B cell (primary cell): Measurements from ENCODE around the gene ZFYVE9. TPM values are rescaled to one million over a fixed set of nuclear protein-coding genes. Genes with fewer than 3 reads are reported as not detected.

ENCODE experiments used
- ATAC-seq: fragments of 200-7000 bp; cut with Tn5 transposase; one replicate; pipeline ENCODE4 v1.10.0; 2021; ENCODE audit warnings: low read depth, mild to moderate bottlenecking, moderate number of reproducible peaks, moderate library complexity
- CTCF ChIA-PET: fragments of 350-600 bp; sonication (Branson Sonifier 250); formaldehyde crosslinking; loops from one replicate; lab custom pipeline; 2021; ENCODE audit warnings: antibody characterized with exemption, inconsistent platforms; lab: Charles Lee
- POLR2A ChIA-PET: fragments of 350-600 bp; sonication (Branson Sonifier 250); formaldehyde crosslinking; loops from one replicate; lab custom pipeline; 2021; ENCODE audit warnings: antibody characterized with exemption; lab: Charles Lee
- DNase-seq: peaks from one replicate; pipeline ENCODE4 v3.0.0; 2013
- H2AFZ ChIP-seq: 2 replicates; pipeline ENCODE4 v1.6.1; 2012; ENCODE audit warnings: mild to moderate bottlenecking, low read depth, low read length; ENCODE audit not compliant: insufficient read depth, poor library complexity, severe bottlenecking
- H3K27ac ChIP-seq, 2 donors: 1 replicate in 1 of 2; 2 replicates in 1 of 2; pipeline ENCODE4 v1.5.1; 2012 to 2013; ENCODE audit warnings: low read length in 2 of 2, mild to moderate bottlenecking in 2 of 2, moderate library complexity in 1 of 2
- H3K27me3 ChIP-seq, 4 experiments: fragments of 200-600 bp in 1 of 4; sonication (generic) in 1 of 4; replicated peaks in 1 of 4; 1 replicate in 2 of 4; 2 replicates in 2 of 4; pipeline versions ENCODE4 v1.6.1 to v1.7.0; 2013 to 2016; ENCODE audit warnings: low read length in 3 of 4, mild to moderate bottlenecking in 2 of 4, mixed read lengths in 1 of 4, moderate library complexity in 1 of 4; ENCODE audit not compliant: insufficient read depth in 4 of 4, control insufficient read depth in 3 of 4; ENCODE audit errors: control extremely low read depth in 1 of 4
- H3K36me3 ChIP-seq, 2 experiments: replicated peaks in 1 of 2; 1 replicate in 1 of 2; 2 replicates in 1 of 2; pipeline versions ENCODE4 v1.6.1 to v1.7.1; 2013; ENCODE audit warnings: low read length in 1 of 2; ENCODE audit not compliant: insufficient read depth in 2 of 2, control insufficient read depth in 1 of 2; ENCODE audit errors: control extremely low read depth in 1 of 2, extremely low read depth in 1 of 2
- H3K4me1 ChIP-seq, 2 donors: fragments of 200-600 bp in 1 of 2; sonication (generic) in 1 of 2; 1 replicate in 1 of 2; 2 replicates in 1 of 2; pipeline versions ENCODE4 v1.5.1 to v1.6.1; 2013 to 2017; ENCODE audit warnings: low read length in 2 of 2; ENCODE audit not compliant: control insufficient read depth in 2 of 2, insufficient read depth in 2 of 2
- H3K4me2 ChIP-seq: replicated peaks from 2 replicates; pipeline ENCODE3; 2012; ENCODE audit warnings: mild to moderate bottlenecking, low read depth, low read length; ENCODE audit not compliant: poor library complexity, severe bottlenecking
- H3K4me3 ChIP-seq, 5 experiments: fragments of 200-600 bp in 1 of 5; sonication (generic) in 1 of 5; 1 replicate in 3 of 5; 2 replicates in 2 of 5; pipeline versions ENCODE4 v1.5.1 to v1.7.0; 2011 to 2016; ENCODE audit warnings: low read length in 4 of 5, mild to moderate bottlenecking in 4 of 5, low read depth in 2 of 5, control low read depth in 1 of 5, moderate library complexity in 1 of 5; ENCODE audit not compliant: insufficient read depth in 1 of 5; ENCODE audit errors: control extremely low read depth in 1 of 5, extremely low read depth in 1 of 5
- H3K79me2 ChIP-seq: fragments of 200-600 bp; sonication (generic); one replicate; pipeline ENCODE4 v1.6.0; 2016; ENCODE audit warnings: low read length; ENCODE audit not compliant: control insufficient read depth, insufficient read depth
- H3K9ac ChIP-seq: fragments of 200-600 bp; sonication (generic); 2 replicates; pipeline ENCODE4 v1.6.1; 2017; ENCODE audit warnings: mild to moderate bottlenecking, low read length, moderate library complexity
- H3K9me3 ChIP-seq, 3 donors: one replicate each; pipeline versions ENCODE4 v1.6.1 to v1.7.1; 2013; ENCODE audit warnings: low read length in 2 of 3; ENCODE audit not compliant: control insufficient read depth in 2 of 3, insufficient read depth in 1 of 3; ENCODE audit errors: control extremely low read depth in 1 of 3
- H4K20me1 ChIP-seq: 2 replicates; pipeline ENCODE4 v1.6.0; 2012; ENCODE audit warnings: mild to moderate bottlenecking, low read length; ENCODE audit not compliant: insufficient read depth, control insufficient read depth, poor library complexity, severe bottlenecking
- H3K27ac Mint-ChIP-seq: one replicate; pipeline ENCODE4 v1.8.0; 2021; ENCODE audit warnings: mixed read lengths
- H3K27me3 Mint-ChIP-seq: one replicate; pipeline ENCODE4 v1.8.0; 2021; ENCODE audit warnings: mixed read lengths
- H3K4me1 Mint-ChIP-seq: one replicate; pipeline ENCODE4 v1.8.0; 2021; ENCODE audit warnings: mixed read lengths
- H3K4me3 Mint-ChIP-seq: one replicate; pipeline ENCODE4 v1.8.0; 2021; ENCODE audit warnings: mixed read lengths
- H3K9me3 Mint-ChIP-seq: one replicate; pipeline ENCODE4 v1.8.0; 2022; ENCODE audit warnings: mixed read lengths; ENCODE audit not compliant: insufficient read depth
- CTCF ChIP-seq: fragments of 200-600 bp; IDR thresholded peaks from one replicate; pipeline ENCODE4 v1.8.0; 2022; ENCODE audit warnings: antibody characterized with exemption, mild to moderate bottlenecking
- EZH2 ChIP-seq: IDR thresholded peaks from 2 replicates; pipeline ENCODE4 v1.6.1; 2012; ENCODE audit warnings: borderline replicate concordance, low read depth, mild to moderate bottlenecking, moderate library complexity, low read length; ENCODE audit not compliant: insufficient read depth, poor library complexity, severe bottlenecking
- WGBS: methylation state at CpG from one replicate; pipeline ENCODE4 v1.1.5; 2013; ENCODE audit warnings: missing lambda C conversion rate; ENCODE audit not compliant: insufficient coverage; 5-methylcytosine and 5-hydroxymethylcytosine counted together
- intact Hi-C: fragments of 100-400 bp; cut with micrococcal nuclease; formaldehyde crosslinking; loops from one replicate; pipeline ENCODE4 v1.10.0; 2022
- polyA plus RNA-seq: library from polyadenylated mRNA; depleted of rRNA; stranded (reverse); fragments of >200 nt; gene quantifications from 2 replicates; pipeline ENCODE4 v1.2.3, GENCODE V29; 2012
- total RNA-seq, 2 donors: library from RNA; stranded (reverse); fragments of 120-200 nt in 1 of 2; gene quantifications; 1 replicate in 1 of 2; 2 replicates in 1 of 2; pipeline versions ENCODE4 v1.2.3 to v1.2.4, GENCODE V29; 2013 to 2022

ZFYVE9 gene
- total and polyA plus RNA-seq, 2 donors (not counting 1 experiment from before 2014, with no cell fraction given) = 0.16 to 3.3 TPM

- H3K9me3 Mint-ChIP-seq = no peaks in the 10 kb centered on the region
- no peak for TF ChIP-seq CTCF
- no peak for TF ChIP-seq EZH2
- no peaks in the 10 kb centered on the region for H3K27me3 Mint-ChIP-seq
- Histone ChIP-seq H3K36me3 (peaks cover 2 to 91% of the 10 kb centered on the region in 2 experiments), H3K4me2 (no peak overlapping the region), H3K9me3 (no peaks in the 10 kb centered on the region), H3K4me3 (no peak overlapping the region), H3K79me2 (peaks cover 8% of the 10 kb centered on the region), H3K27ac (no peak overlapping the region), H4K20me1 (peaks cover 24% of the 10 kb centered on the region), H2AFZ (no peak overlapping the region), H3K9ac (no peak overlapping the region), H3K4me1 (peaks cover 0 to 1% of the 10 kb centered on the region in 2 donors), H3K27me3 (no peaks in the 10 kb centered on the region)
- ChIA-PET CTCF (no interaction called here), POLR2A (no interaction called here)
- ATAC-seq = no peak
- no peak overlapping the region for H3K4me3 Mint-ChIP-seq
- 99% methylated on average over 11 of the region's 18 CpGs for WGBS
- peaks cover 2% of the 10 kb centered on the region for H3K4me1 Mint-ChIP-seq
- H3K27ac Mint-ChIP-seq = no peak overlapping the region
- intact Hi-C loops = no loop called here
- no peak for DNase-seq
Measured at GRCh38 chr1:52358851-52359497, 217.1 kb downstream of the ZFYVE9 start.
